Measurements from ENCODE around the gene DEDD. TPM values are rescaled to one million over a fixed set of nuclear protein-coding genes. Genes with fewer than 3 reads are reported as not detected.

Gene DEDD
- total and polyA plus RNA-seq, 2 of the 4 experiments (the other 2 are of a cell fraction): 40.2 to 47.9 TPM

GRCh38 chr1:161111117-161111516 lies 21.4 kb downstream of the DEDD start:
- H3K14ac ChIP-seq (replicated peaks; ENCODE audit: low read depth, low read length): no peak overlapping the region
- POLR2A ChIA-PET (ENCODE audit: unreplicated experiment): no interaction called here
- H3K56ac ChIP-seq (ENCODE audit: extremely low read depth, insufficient read depth, low read length): no peak overlapping the region
- H3K18ac ChIP-seq (ENCODE audit: low read depth, low read length): no peak overlapping the region
- peaks cover 19% of the 10 kb centered on the region for H3K9me1 ChIP-seq (ENCODE audit: insufficient read depth, low read length)
- H2BK120ac ChIP-seq (ENCODE audit: low read depth, low read length): no peak overlapping the region
- H3K4me1 ChIP-seq (ENCODE audit: control insufficient read depth, insufficient read depth, low read length): peaks cover 2% of the 10 kb centered on the region; the same call in 1 of the 2 replicates
- H3K9me3 ChIP-seq (ENCODE audit: control insufficient read depth, insufficient read depth, low read length): no peaks in the 10 kb centered on the region
- no peak overlapping the region for H3K4me2 ChIP-seq (ENCODE audit: low read depth, low read length)
- no peak overlapping the region for H4K5ac ChIP-seq (ENCODE audit: low read depth, low read length)
- in situ Hi-C loops (cut with MboI; ENCODE audit: low sequenced_read_pairs): no loop called here
- CTCF ChIA-PET: no interaction called here
- H4K8ac ChIP-seq (ENCODE audit: low read depth in 2 of 2, low read length in 2 of 2): no peak overlapping the region
- WGBS, 2 experiments (ENCODE audit: extremely low coverage in 2 of 2, insufficient read length in 1 of 2): 80% methylated on average over 1 of the region's 3 CpGs; no CpG with 5 or more reads in 1 of the 2 experiments
- H2BK15ac ChIP-seq (ENCODE audit: low read depth, low read length): no peak overlapping the region
- H4K91ac ChIP-seq (ENCODE audit: insufficient read depth, low read depth, low read length): no peak overlapping the region
- no peak overlapping the region for H2AK5ac ChIP-seq (ENCODE audit: low read depth, low read length)
- H4K20me1 ChIP-seq (ENCODE audit: insufficient read depth, low read length): peaks cover 59% of the 10 kb centered on the region
- intact Hi-C loops (cut with micrococcal nuclease): no loop called here
- H2AK9ac ChIP-seq (replicated peaks; ENCODE audit: low read depth, low read length, poor library complexity): no peak overlapping the region
- H3K23ac ChIP-seq (ENCODE audit: low read depth, low read length): no peak overlapping the region
- no peak overlapping the region for H3K27ac ChIP-seq (ENCODE audit: insufficient read depth, low read length)
- H3K27me3 ChIP-seq (ENCODE audit: control insufficient read depth, insufficient read depth, low read length): no peaks in the 10 kb centered on the region
- no peak overlapping the region for H2AFZ ChIP-seq (replicated peaks; ENCODE audit: low read length, poor library complexity)
- ATAC-seq (ENCODE audit: low read depth): no peak
- no peak overlapping the region for H3K9ac ChIP-seq (ENCODE audit: low read depth, low read length)
- DNase-seq: no peak
- TF ChIP-seq MAZ (IDR thresholded peaks at IDR 0.05; ENCODE audit: borderline replicate concordance, low read depth, low read length) (no peak), ELK1 (IDR thresholded peaks at IDR 0.05; ENCODE audit: borderline replicate concordance, low read depth, low read length) (no peak), NFE2L2 (IDR thresholded peaks at IDR 0.05; ENCODE audit: low read depth, low read length) (no peak), POLR2A (IDR thresholded peaks at IDR 0.05; ENCODE audit: low read depth, low read length) (no peak), SMC3 (IDR thresholded peaks at IDR 0.05; ENCODE audit: low read depth, low read length) (no peak), BHLHE40 (IDR thresholded peaks at IDR 0.05; ENCODE audit: low read depth, low read length) (no peak), RFX5 (IDR thresholded peaks at IDR 0.05; ENCODE audit: low read depth, low read length) (no peak), CEBPB (IDR thresholded peaks at IDR 0.05; ENCODE audit: low read depth, low read length) (no peak), MXI1 (IDR thresholded peaks at IDR 0.05; ENCODE audit: borderline replicate concordance, low read depth, low read length) (no peak), USF2 (IDR thresholded peaks at IDR 0.05; ENCODE audit: low read depth, low read length) (no peak), CTCF (conservative IDR thresholded peaks at IDR 0.05; ENCODE audit: low read depth, low read length) (no peak), CHD1 (IDR thresholded peaks at IDR 0.05; ENCODE audit: low read depth, low read length) (no peak)
- BruUV-seq (replicated peaks): no TSS peak
- no peak overlapping the region for H3K4me3 ChIP-seq (ENCODE audit: insufficient read depth, low read depth, low read length)
- dilution Hi-C loops (cut with HindIII; ENCODE audit: low sequenced_read_pairs, unreplicated experiment): no loop called here
- H3K36me3 ChIP-seq (ENCODE audit: control insufficient read depth, insufficient read depth, low read length): peaks cover 6% of the 10 kb centered on the region
- no peak overlapping the region for H2BK20ac ChIP-seq (ENCODE audit: low read depth, low read length)
- H3K4ac ChIP-seq (ENCODE audit: low read depth, low read length): no peak overlapping the region
- no peak overlapping the region for H2BK5ac ChIP-seq (ENCODE audit: low read depth, low read length, poor library complexity, severe bottlenecking)
- peaks cover 12 to 67% of the 10 kb centered on the region in 2 experiments for H3K79me1 ChIP-seq (ENCODE audit: low read depth in 1 of 2, low read length in 2 of 2)
